ENCODE measurements around the gene CGB5.
"Not testable (repeated sequence)": the region's sequence is repeated elsewhere in the genome, so short reads cannot be mapped to it uniquely, and the experiment has no call there.

Gene CGB5

DNA sequence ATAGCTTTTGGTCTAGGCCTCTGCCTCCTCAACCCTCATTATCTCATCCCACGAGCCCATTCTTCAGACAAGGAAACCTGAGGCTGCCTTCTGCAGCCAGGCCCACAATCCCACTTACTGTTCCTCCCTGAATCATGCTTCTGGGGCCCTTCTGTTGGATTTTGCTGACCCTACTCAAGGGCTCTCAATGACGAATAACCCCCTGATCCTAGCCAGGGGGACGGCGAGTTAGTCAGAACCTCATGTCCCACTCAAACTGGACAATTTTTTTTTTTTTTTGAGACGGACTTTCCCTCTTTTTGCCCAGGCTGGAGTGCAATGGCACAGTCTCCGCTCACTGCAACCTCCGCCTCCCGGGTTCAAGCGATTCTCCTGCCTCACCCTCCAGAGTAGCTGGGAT is 21.5 kb upstream of the CGB5 start:
- no peak for DNase-seq

DNA sequence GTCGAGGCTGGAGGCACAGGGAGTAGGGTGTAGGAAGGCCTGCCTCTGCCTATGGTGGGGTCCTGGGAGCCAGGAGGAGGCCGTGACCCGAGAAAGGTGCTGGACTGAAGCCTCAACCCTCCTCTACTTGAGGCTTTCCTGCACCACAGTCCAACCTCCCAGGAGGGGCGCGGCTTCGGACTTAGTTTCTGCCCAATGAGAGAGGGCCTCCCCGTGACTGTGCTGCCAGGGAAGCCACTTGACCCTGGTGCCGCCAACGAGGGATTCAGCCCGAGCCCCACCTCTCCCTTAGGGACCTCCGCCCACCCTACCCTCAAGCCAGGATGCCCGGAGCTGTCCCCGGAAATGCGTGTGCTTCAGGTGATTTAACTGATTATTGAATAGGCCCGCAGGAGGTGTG is 19.4 kb upstream of the CGB5 start, which contains the start of gene CGB3:
Gene CGB3 (minus strand): TSS at position 101 of the 400 bp plus-strand sequence. CDS start 362 bp downstream, outside the sequence.
- DNase-seq = not testable (repeated sequence)

DNA sequence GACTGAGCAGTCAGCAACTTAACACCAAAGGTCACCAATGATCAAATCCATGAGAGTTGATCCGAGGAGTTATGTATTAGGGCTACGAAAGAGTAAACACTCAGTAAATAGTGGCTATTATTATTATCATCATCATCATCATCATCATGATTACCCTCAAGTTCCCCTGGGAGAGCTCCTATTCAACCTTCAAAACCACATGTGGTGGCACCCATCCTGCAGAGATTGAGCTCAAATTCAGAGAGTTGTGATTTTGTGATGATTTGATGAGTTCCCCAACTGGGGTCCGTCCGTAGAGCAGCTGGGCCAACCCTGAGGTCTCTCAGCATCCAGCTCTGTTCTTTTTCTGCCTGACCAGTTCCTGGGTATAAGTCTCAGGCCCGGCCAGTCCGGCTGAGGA is 18.6 kb upstream of the CGB5 start:
- not testable (repeated sequence) for DNase-seq

DNA sequence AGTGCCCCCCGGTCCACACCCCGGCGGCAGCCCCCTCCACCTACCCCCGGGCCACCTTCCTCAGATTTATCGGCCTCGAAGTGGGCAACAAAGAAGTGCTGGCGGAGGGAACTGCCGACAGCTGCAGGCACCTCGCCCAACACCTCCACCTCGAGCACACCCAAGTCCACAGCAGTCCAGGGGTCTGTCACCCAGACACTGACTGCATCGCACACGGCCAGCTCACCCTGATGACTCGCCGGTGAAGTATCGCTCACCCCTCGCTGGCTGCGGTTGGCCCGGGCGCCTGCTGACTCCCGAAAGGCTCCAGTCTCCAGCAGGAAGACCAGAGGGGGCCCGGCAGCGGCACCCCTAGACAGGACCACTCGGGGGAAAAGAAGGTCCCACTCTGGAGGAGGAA is 18.0 kb upstream of the CGB5 start:
- not testable (repeated sequence) for DNase-seq

- not testable (repeated sequence) for DNase-seq
These were observed 15.0 kb upstream of the CGB5 start for GRCh38 chr19:49028686-49029085.

DNA sequence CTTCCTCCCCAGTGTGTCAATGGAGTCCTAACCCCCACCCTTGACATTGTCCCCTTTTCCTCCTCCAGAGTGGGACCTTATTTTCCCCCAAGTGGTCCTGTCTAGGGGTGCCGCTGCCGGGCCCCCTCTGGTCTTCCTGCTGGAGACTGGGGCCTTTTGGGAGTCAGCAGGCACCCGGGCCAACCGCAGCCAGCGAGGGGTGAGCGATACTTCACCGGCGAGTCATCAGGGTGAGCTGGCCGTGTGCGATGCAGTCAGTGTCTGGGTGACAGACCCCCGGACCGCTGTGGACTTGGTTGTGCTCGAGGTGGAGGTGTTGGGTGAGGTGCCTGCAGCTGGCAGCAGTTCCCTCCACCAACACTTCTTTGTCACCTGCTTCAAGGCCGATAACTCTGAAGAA is 13.9 kb upstream of the CGB5 start:
- DNase-seq = not testable (repeated sequence)

DNA sequence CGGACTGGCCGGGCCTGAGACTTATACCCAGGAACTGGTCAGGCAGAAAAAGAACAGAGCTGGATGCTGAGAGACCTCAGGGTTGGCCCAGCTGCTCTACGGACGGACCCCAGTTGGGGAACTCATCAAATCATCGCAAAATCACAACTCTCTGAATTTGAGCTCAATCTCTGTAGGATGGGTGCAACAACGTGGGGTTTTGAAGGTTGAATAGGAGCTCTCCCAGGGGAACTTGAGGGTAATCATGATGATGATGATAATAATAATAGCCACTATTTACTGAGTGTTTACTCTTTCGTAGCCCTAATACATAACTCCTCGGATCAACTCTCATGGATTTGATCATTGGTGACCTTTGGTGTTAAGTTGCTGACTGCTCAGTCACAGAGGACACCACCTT is 13.3 kb upstream of the CGB5 start:
- not testable (repeated sequence) for DNase-seq

- peak in 1 of 4 experiments; percentile 25 for DNase-seq
These were observed 11.9 kb upstream of the CGB5 start, which contains the start of gene CGB2 for GRCh38 chr19:49031642-49032301. CGB2 (plus strand) TSS chr19:49031890; CDS start chr19:49032096, 206 bp downstream.

DNA sequence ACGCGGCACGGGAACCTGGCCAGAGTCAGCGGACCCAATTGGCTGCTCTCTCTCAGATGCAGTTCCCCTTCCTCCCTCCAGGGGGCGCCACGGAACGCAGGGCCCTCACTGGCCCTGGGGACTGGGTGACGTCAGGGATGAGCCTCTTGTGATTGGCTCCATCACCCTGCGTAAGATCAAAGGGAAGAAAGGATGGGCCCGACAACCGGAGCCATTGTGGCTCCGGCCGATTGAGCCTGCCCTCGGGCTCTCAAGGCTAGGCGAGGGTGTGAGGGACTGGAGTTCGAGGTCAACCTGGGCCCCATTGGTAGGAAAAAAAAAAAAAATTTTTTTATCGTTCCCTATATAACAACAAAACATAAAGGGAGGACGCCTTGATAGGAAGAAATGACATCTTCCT is 6.8 kb upstream of the CGB5 start, which contains the start of gene CGB1:
Gene CGB1 (minus strand): TSS at position 81 of the 400 bp plus-strand sequence. CDS start 184 bp downstream, outside the sequence.
- not testable (repeated sequence) for DNase-seq

DNA sequence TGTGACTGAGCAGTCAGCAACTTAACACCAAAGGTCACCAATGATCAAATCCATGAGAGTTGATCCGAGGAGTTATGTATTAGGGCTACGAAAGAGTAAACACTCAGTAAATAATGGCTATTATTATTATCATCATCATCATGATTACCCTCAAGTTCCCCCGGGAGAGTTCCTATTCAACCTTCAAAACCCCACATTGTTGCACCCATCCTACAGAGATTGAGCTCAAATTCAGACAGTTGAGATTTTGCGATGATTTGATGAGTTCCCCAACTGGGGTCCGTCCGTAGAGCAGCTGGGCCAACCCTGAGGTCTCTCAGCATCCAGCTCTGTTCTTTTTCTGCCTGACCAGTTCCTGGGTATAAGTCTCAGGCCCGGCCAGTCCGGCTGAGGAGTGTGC is 5.5 kb upstream of the CGB5 start:
- DNase-seq = not testable (repeated sequence)

- DNase-seq = not testable (repeated sequence)
These were observed 4.9 kb upstream of the CGB5 start for GRCh38 chr19:49038557-49039276.

DNA sequence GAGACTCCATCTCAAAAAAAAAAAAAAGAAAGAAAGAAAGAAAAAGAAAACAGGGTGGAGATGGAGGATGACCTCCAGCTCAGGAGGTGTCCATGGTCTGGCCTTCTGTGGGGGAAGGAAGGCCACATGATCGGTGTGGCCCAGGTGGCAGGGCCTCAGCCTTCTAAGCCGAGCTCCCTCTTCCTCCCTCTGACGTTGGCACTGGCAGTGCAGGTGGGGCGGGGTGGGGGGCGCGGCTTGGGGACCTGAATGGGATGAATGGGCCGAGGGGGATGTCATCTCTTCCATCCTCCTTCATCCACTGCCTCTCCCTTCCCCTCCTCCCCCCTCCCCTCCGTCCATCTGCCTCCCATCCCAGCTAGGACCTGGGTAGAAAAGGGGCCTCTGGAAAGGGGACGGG is 3.9 kb upstream of the CGB5 start:
- not testable (repeated sequence) for DNase-seq

- DNase-seq = no peak
These were observed 1.5 kb upstream of the CGB5 start for GRCh38 chr19:49042177-49042576.

DNA sequence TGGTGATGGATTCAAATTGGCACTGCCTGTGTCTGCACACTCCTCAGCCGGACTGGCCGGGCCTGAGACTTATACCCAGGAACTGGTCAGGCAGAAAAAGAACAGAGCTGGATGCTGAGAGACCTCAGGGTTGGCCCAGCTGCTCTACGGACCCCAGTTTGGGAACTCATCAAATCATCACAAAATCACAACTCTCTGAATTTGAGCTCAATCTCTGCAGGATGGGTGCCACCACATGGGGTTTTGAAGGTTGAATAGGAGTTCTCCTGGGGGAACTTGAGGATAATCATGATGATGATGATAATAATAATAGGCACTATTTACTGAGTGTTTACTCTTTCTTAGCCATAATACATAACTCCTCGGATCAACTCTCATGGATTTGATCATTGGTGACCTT is 982 bp upstream of the CGB5 start:
- not testable (repeated sequence) for DNase-seq

GRCh38 chr19:49049011-49049410 is 5.4 kb downstream of the CGB5 start, which contains the start of gene CGB8:
CGB8 (minus strand) TSS chr19:49049111; CDS start chr19:49048739, 372 bp downstream.
- DNase-seq = not testable (repeated sequence)

DNA sequence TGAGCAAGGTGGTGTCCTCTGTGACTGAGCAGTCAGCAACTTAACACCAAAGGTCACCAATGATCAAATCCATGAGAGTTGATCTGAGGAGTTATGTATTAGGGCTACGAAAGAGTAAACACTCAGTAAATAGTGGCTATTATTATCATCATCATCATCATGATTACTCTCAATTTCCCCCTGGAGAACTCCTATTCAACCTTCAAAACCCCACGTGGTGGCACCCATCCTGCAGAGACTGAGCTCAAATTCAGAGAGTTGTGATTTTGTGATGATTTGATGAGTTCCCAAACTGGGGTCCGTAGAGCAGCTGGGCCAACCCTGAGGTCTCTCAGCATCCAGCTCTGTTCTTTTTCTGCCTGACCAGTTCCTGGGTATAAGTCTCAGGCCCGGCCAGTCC is 6.2 kb downstream of the CGB5 start:
- not testable (repeated sequence) for DNase-seq

- DNase-seq = not testable (repeated sequence)
These were observed 6.9 kb downstream of the CGB5 start for GRCh38 chr19:49050376-49051033.

DNA sequence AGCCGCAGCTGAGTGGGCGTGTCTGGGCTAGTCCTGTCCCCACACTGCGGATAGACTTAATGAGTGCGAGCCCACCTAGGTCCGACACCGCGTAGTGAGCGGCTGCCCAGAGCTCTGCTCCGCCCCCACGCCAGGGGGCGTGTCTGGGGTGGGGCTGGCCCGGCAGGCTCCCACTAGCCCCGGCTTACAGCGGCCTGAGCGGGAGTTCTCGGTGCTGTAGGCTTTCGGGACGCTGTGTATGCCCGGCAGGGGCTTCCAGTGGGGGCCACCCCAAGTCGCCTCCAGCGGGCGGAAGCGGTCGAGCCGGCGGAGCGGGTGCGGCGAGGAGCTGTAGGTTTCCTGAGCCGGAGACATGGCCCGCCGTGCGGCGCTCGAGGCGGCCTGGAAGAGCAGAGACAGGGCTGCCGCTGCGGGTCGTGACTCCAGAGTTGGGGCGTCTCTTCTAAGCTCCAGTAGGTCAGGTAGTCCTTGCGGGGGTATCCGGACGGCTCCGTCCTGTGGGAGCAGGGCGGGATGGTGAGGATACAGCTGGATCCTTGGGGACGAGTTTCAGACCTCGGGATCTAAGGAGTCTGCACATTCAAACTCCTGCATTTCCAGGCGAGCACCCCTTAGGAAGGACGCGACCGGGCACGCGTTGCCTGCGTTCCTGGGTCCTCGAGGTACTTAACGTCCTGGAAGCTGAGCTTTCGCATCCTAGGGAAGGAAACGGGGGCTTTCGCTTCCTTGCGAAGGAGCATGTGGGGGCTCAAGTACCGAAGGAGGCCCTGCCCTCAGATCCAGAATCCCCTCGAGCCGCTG is 12.7 kb downstream of the CGB5 start:
- DNase-seq = peak in 1 of 4 experiments; percentile 21

DNA sequence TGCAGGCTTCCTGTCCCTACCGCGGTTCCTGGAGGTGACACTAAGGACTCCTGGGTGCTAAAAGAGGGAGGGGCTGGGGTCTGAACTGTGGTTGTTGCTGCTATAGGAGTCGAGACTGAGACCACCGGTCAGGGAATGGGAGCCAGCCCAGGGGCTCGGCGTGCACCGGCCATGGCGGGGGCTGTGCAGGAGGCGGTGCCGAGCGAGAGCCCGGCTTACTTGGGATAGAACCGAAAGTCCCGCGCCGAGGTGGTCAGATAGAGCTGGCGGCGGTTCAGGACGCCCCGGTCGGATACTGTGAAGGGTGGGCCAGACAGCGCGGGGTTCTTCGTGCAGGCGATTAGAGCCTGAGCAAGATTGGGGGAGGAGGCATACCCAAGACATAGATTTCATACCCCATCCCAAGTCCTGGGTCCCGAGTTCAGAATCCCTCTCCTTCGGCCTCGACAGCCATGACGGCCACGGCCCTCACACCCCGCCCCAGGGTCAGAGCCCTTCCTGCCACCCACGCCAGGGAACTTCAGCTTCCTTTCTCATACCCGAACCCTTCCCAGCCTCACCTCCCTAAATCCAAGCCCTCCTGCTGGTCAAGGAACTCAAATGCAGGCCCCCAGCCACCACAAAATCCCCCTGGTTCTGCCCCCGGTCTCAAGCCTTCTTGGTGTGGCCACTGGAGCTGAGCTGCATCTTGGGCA is 13.4 kb downstream of the CGB5 start:
- not testable (repeated sequence) for DNase-seq

DNA sequence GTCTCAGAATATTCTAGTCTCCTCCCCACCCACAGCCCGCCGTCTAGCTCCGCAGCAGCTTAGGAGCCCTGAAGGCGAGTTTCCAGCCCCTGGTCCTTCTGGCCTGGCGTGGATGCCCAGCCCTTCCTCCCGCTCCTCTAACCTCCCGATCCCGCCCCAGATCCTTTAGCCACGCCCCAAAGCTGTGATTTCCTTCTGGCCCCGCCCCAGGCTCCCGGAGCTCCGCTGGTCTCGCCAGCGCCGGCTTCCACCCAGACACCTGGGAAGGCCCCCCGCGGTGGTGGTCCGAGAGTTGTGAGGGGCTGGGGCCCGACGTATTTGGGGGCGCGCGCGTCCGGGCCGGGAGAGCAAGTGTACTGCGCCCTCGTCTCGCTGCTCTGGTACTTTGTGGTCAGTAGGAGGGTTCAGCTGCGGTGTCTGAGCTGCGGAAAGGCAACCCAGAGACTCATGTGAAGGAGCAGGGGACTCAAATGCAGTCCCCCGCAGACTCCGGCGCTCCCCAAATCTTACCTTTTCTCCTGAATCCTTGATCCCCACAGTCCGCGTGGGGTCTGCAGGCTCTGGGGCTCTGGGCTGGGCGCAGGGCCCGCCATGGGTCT is 14.1 kb downstream of the CGB5 start, which contains the start of gene CGB7:
Gene CGB7 (minus strand): TSS at position 114 of the 599 bp plus-strand sequence. CDS start 2,374 bp downstream, outside the sequence.
- no peak for DNase-seq

DNA sequence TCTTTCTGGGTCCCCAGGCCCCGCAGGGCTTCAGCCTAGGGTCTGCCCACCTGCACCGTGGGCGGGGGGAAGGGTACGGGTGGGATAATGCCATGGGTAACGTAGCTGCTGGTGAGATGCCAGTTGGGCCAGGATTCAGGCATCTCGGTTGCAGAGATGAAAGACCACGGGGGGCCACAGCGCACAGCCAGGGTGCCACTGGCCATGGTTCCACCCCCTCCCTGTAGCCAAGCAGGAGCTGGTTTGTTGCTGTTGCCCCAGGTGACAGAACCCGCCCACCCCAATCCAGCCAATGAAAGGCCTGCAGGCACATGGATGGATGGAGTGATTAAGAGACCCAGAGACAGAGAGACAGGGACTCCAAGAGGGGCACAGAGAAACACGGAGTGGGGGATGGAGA is 14.9 kb downstream of the CGB5 start:
- no peak for DNase-seq
